ENCODE measurements around the gene MAT2A.

GRCh38 chr2:85516653-85517389 lies 22.1 kb upstream of the MAT2A start:
- TF ChIP-seq CTCF (IDR thresholded peaks at IDR 0.05), result no peak
- no peak for TF ChIP-seq POLR2A (IDR thresholded peaks at IDR 0.05)
- TF ChIP-seq POLR2AphosphoS5 (IDR thresholded peaks at IDR 0.05), result no peak
- TF ChIP-seq EP300 (IDR thresholded peaks at IDR 0.05), result no peak

Measured in suprapubic skin (tissue), 4 donors.